Liver (tissue), 9 donors: ENCODE measurements around the gene CSE1L. TPM values are rescaled to one million over a fixed set of nuclear protein-coding genes. Genes with fewer than 3 reads are reported as not detected.

ENCODE experiments used
- DNase-seq: peaks from one replicate; pipeline ENCODE4 v3.0.0-alpha.2; 2017; ENCODE audit warnings: low spot score
- H3K27ac ChIP-seq, 2 donors: one replicate each; pipeline ENCODE4 v1.7.0; 2013; ENCODE audit warnings: inconsistent platforms in 2 of 2, low read length in 2 of 2, control low read depth in 1 of 2, low read depth in 1 of 2, mild to moderate bottlenecking in 1 of 2
- H3K27me3 ChIP-seq, 4 donors: one replicate each; pipeline versions ENCODE4 v1.6.1 to v1.7.0; 2013; ENCODE audit warnings: low read length in 3 of 4, inconsistent platforms in 1 of 4, mild to moderate bottlenecking in 1 of 4, moderate library complexity in 1 of 4; ENCODE audit not compliant: control insufficient read depth in 4 of 4, insufficient read depth in 4 of 4
- H3K36me3 ChIP-seq, 4 donors: one replicate each; pipeline versions ENCODE4 v1.6.1 to v1.7.0; 2013; ENCODE audit warnings: low read length in 3 of 4, mild to moderate bottlenecking in 3 of 4, low read depth in 1 of 4, moderate library complexity in 1 of 4; ENCODE audit not compliant: control insufficient read depth in 4 of 4, insufficient read depth in 3 of 4
- H3K4me1 ChIP-seq, 4 donors: one replicate each; pipeline versions ENCODE4 v1.6.1 to v1.7.0; 2013; ENCODE audit warnings: low read length in 3 of 4, mild to moderate bottlenecking in 3 of 4, moderate library complexity in 1 of 4; ENCODE audit not compliant: control insufficient read depth in 4 of 4, insufficient read depth in 4 of 4
- H3K4me3 ChIP-seq, 3 donors: one replicate each; pipeline versions ENCODE4 v1.6.1 to v1.7.0; 2013; ENCODE audit warnings: low read length in 3 of 3, control low read depth in 1 of 3, low read depth in 1 of 3, mild to moderate bottlenecking in 1 of 3
- H3K9ac ChIP-seq, 2 donors: one replicate each; pipeline ENCODE4 v1.7.0; 2013; ENCODE audit warnings: low read length in 2 of 2, mild to moderate bottlenecking in 2 of 2, moderate library complexity in 2 of 2, control low read depth in 1 of 2, low read depth in 1 of 2
- H3K9me3 ChIP-seq, 4 donors: one replicate each; pipeline versions ENCODE4 v1.6.1 to v1.7.0; 2013; ENCODE audit warnings: low read length in 3 of 4; ENCODE audit not compliant: control insufficient read depth in 4 of 4
- EGR1 ChIP-seq, 2 donors: IDR thresholded peaks; 2 replicates each; pipeline ENCODE4 v1.6.1; 2016 to 2018; ENCODE audit warnings: antibody characterized with exemption in 2 of 2, low read depth in 2 of 2
- FOXA1 ChIP-seq: IDR thresholded peaks from 2 replicates; pipeline ENCODE4 v1.6.1; 2016; ENCODE audit warnings: antibody characterized with exemption
- FOXA2 ChIP-seq: IDR thresholded peaks from 2 replicates; pipeline ENCODE4 v1.6.1; 2016; ENCODE audit warnings: antibody characterized with exemption
- GABPA ChIP-seq, 2 donors: IDR thresholded peaks in 1 of 2; conservative IDR thresholded peaks in 1 of 2; 2 replicates each; pipeline ENCODE4 v1.6.1; 2016; ENCODE audit warnings: antibody characterized with exemption in 2 of 2, mild to moderate bottlenecking in 1 of 2, moderate library complexity in 1 of 2
- JUND ChIP-seq, 2 donors: IDR thresholded peaks; 2 replicates each; pipeline ENCODE4 v1.6.1; 2016; ENCODE audit warnings: antibody characterized with exemption in 2 of 2
- NR2F2 ChIP-seq: IDR thresholded peaks from 2 replicates; pipeline ENCODE4 v1.6.1; 2016; ENCODE audit warnings: antibody characterized with exemption
- RAD21 ChIP-seq, 2 donors: IDR thresholded peaks; 2 replicates each; pipeline ENCODE4 v1.6.1; 2016; ENCODE audit warnings: antibody characterized with exemption in 2 of 2, mild to moderate bottlenecking in 2 of 2
- SP1 ChIP-seq: IDR thresholded peaks from 2 replicates; pipeline ENCODE4 v1.6.1; 2018; ENCODE audit warnings: antibody characterized with exemption, mild to moderate bottlenecking
- YY1 ChIP-seq: IDR thresholded peaks from 2 replicates; pipeline ENCODE4 v1.6.1; 2016; ENCODE audit warnings: antibody characterized with exemption, mild to moderate bottlenecking
- WGBS: extraction: QIAGEN DNeasy Blood & Tissue Kit; methylation state at CpG from one replicate; pipeline ENCODE4 v1.1.7; 2013; 5-methylcytosine and 5-hydroxymethylcytosine counted together
- polyA plus RNA-seq, 2 donors: library from polyadenylated mRNA; stranded (reverse) in 1 of 2; unstranded in 1 of 2; fragments of 200-250 nt in 1 of 2; fragments of >200 nt in 1 of 2; fragmentation: Nextera tagmentation in 1 of 2; extraction: Ambion mirVana in 1 of 2; gene quantifications; one replicate each; pipeline versions ENCODE4 v1.2.1 to v1.2.3, GENCODE V29; 2013 to 2015
- total RNA-seq, 2 donors: library from RNA; depleted of rRNA; stranded (reverse); fragments of >200 nt; gene quantifications; one replicate each; pipeline ENCODE4 v1.2.3, GENCODE V29; 2014
- TF ChIP-seq, protein P1 (sequence below): fragments of 150-350 bp; IDR thresholded peaks from 2 replicates; pipeline ENCODE4 v1.5.1; 2017; ENCODE audit warnings: improper control_type of control experiment, low read depth, low read length; ENCODE audit not compliant: missing input control
- TF ChIP-seq, protein P2 (sequence below): IDR thresholded peaks from 2 replicates; pipeline ENCODE4 v1.6.1; 2016; ENCODE audit warnings: antibody characterized with exemption, mild to moderate bottlenecking
- TF ChIP-seq, protein P3 (sequence below): IDR thresholded peaks from 2 replicates; pipeline ENCODE4 v1.6.1; 2016; ENCODE audit warnings: antibody characterized with exemption
- TF ChIP-seq, protein P4 (sequence below): IDR thresholded peaks from 2 replicates; pipeline ENCODE4 v1.6.1; 2016; ENCODE audit warnings: antibody characterized with exemption
- TF ChIP-seq, protein P5 (sequence below): IDR thresholded peaks from 2 replicates; pipeline ENCODE4 v1.6.1; 2016; ENCODE audit warnings: antibody characterized with exemption
- donor health status: healthy.
- donor health status: healthy.
- donor health status: healthy.
- donor health status: healthy.
- donor health status: healthy.

The CSE1L gene
- total and polyA plus RNA-seq, 4 donors = 13.1 to 48.8 (median 19.3) TPM

DNA sequence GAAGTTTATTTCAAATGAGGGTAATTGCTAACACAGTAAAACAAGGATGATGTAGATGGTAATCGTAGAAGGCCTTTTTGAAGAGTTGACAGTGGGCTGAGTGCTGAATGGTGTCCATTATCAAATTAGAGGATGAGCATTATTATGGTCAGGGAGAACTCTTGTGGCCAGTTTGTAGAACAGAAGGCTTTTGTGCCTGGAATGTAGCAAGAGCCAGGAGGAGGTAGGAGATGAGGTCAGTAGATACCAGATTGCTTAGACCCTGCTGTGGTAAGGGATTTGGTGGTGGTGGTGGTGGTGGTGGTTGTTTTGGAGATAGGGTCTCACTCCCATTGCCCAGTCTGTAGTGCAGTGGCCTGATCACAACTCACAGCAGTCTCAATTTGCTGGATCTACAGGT, 6.2 kb downstream of the CSE1L start:
- no peaks in the 10 kb centered on the region for H3K36me3 ChIP-seq
- H3K9me3 ChIP-seq = no peaks in the 10 kb centered on the region
- DNase-seq = no peak
- H3K27me3 ChIP-seq = no peaks in the 10 kb centered on the region
- no peak overlapping the region for H3K9ac ChIP-seq
- H3K4me3 ChIP-seq = no peak overlapping the region
- TF ChIP-seq NR2F2 (no peak), RAD21 (IDR thresholded peaks at IDR 0.05) (peak in 1 of 2 donors; percentile 26)
- 91% methylated on average over 1 of the region's 1 CpG for WGBS
- H3K4me1 ChIP-seq = peaks cover 9 to 25% (median 22%) of the 10 kb centered on the region in 4 donors
- H3K27ac ChIP-seq = no peak overlapping the region

DNA sequence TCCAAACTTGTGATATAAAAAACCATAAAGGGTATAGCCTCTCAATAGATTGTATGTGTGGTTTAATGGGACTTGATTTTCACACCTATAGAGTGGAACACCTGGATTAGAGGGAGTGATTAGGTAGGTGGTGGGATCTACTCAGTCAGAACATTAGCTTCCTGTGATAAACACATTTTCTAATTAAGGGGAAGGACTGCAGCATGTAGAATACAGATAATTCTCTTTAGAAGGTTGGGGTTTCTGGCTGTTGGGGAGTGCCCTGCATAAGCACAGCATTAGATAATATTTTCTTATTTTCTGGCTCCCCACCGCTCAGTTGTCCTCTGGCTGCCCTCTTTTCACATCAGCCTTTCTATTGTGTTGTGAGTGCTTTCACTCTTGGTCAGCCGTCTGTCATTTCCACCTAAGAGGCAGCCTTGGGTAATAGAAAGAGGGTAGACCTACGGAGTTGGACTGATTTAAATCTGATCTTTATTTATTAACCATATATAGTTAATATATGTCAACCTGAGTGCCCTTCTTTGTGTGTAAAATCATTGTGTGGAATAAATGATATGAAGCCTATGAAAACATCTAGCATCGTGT, 8.0 kb downstream of the CSE1L start:
- 74% methylated on average over 4 of the region's 4 CpGs for WGBS
- no peak overlapping the region for H3K9ac ChIP-seq
- TF ChIP-seq JUND (IDR thresholded peaks at IDR 0.05) (no peak), SP1 (no peak), EGR1 (IDR thresholded peaks at IDR 0.05; ENCODE audit: low read depth in 2 of 2) (no peak), NR2F2 (no peak), YY1 (no peak), FOXA1 (no peak), RAD21 (IDR thresholded peaks at IDR 0.05) (no peak), FOXA2 (no peak), GABPA (IDR thresholded peaks at IDR 0.05 in 1 of 2, conservative IDR thresholded peaks at IDR 0.05 in 1 of 2) (no peak)
- TF ChIP-seq, protein P1, sequence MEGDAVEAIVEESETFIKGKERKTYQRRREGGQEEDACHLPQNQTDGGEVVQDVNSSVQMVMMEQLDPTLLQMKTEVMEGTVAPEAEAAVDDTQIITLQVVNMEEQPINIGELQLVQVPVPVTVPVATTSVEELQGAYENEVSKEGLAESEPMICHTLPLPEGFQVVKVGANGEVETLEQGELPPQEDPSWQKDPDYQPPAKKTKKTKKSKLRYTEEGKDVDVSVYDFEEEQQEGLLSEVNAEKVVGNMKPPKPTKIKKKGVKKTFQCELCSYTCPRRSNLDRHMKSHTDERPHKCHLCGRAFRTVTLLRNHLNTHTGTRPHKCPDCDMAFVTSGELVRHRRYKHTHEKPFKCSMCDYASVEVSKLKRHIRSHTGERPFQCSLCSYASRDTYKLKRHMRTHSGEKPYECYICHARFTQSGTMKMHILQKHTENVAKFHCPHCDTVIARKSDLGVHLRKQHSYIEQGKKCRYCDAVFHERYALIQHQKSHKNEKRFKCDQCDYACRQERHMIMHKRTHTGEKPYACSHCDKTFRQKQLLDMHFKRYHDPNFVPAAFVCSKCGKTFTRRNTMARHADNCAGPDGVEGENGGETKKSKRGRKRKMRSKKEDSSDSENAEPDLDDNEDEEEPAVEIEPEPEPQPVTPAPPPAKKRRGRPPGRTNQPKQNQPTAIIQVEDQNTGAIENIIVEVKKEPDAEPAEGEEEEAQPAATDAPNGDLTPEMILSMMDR = no peak
- TF ChIP-seq, protein P2, sequence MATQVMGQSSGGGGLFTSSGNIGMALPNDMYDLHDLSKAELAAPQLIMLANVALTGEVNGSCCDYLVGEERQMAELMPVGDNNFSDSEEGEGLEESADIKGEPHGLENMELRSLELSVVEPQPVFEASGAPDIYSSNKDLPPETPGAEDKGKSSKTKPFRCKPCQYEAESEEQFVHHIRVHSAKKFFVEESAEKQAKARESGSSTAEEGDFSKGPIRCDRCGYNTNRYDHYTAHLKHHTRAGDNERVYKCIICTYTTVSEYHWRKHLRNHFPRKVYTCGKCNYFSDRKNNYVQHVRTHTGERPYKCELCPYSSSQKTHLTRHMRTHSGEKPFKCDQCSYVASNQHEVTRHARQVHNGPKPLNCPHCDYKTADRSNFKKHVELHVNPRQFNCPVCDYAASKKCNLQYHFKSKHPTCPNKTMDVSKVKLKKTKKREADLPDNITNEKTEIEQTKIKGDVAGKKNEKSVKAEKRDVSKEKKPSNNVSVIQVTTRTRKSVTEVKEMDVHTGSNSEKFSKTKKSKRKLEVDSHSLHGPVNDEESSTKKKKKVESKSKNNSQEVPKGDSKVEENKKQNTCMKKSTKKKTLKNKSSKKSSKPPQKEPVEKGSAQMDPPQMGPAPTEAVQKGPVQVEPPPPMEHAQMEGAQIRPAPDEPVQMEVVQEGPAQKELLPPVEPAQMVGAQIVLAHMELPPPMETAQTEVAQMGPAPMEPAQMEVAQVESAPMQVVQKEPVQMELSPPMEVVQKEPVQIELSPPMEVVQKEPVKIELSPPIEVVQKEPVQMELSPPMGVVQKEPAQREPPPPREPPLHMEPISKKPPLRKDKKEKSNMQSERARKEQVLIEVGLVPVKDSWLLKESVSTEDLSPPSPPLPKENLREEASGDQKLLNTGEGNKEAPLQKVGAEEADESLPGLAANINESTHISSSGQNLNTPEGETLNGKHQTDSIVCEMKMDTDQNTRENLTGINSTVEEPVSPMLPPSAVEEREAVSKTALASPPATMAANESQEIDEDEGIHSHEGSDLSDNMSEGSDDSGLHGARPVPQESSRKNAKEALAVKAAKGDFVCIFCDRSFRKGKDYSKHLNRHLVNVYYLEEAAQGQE = no peak
- TF ChIP-seq, protein P3, sequence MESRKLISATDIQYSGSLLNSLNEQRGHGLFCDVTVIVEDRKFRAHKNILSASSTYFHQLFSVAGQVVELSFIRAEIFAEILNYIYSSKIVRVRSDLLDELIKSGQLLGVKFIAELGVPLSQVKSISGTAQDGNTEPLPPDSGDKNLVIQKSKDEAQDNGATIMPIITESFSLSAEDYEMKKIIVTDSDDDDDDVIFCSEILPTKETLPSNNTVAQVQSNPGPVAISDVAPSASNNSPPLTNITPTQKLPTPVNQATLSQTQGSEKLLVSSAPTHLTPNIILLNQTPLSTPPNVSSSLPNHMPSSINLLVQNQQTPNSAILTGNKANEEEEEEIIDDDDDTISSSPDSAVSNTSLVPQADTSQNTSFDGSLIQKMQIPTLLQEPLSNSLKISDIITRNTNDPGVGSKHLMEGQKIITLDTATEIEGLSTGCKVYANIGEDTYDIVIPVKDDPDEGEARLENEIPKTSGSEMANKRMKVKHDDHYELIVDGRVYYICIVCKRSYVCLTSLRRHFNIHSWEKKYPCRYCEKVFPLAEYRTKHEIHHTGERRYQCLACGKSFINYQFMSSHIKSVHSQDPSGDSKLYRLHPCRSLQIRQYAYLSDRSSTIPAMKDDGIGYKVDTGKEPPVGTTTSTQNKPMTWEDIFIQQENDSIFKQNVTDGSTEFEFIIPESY = no peak
- TF ChIP-seq, protein P4, sequence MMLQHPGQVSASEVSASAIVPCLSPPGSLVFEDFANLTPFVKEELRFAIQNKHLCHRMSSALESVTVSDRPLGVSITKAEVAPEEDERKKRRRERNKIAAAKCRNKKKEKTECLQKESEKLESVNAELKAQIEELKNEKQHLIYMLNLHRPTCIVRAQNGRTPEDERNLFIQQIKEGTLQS = no peak
- TF ChIP-seq, protein P5, sequence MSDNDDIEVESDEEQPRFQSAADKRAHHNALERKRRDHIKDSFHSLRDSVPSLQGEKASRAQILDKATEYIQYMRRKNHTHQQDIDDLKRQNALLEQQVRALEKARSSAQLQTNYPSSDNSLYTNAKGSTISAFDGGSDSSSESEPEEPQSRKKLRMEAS = no peak
- no peak for DNase-seq
- no peaks in the 10 kb centered on the region for H3K9me3 ChIP-seq
- no peaks in the 10 kb centered on the region for H3K27me3 ChIP-seq
- H3K4me1 ChIP-seq = peaks cover 9 to 19% (median 16%) of the 10 kb centered on the region in 4 donors
- H3K36me3 ChIP-seq = peaks cover 0 to 3% (median 0%) of the 10 kb centered on the region in 4 donors
- H3K27ac ChIP-seq = peak overlapping the region in 1 of 2 donors; percentile 63
- no peak overlapping the region for H3K4me3 ChIP-seq
